Measurements from ENCODE around the gene PARD6B.
"Not testable (repeated sequence)": the region's sequence is repeated elsewhere in the genome, so short reads cannot be mapped to it uniquely, and the experiment has no call there.

PARD6B gene

DNA sequence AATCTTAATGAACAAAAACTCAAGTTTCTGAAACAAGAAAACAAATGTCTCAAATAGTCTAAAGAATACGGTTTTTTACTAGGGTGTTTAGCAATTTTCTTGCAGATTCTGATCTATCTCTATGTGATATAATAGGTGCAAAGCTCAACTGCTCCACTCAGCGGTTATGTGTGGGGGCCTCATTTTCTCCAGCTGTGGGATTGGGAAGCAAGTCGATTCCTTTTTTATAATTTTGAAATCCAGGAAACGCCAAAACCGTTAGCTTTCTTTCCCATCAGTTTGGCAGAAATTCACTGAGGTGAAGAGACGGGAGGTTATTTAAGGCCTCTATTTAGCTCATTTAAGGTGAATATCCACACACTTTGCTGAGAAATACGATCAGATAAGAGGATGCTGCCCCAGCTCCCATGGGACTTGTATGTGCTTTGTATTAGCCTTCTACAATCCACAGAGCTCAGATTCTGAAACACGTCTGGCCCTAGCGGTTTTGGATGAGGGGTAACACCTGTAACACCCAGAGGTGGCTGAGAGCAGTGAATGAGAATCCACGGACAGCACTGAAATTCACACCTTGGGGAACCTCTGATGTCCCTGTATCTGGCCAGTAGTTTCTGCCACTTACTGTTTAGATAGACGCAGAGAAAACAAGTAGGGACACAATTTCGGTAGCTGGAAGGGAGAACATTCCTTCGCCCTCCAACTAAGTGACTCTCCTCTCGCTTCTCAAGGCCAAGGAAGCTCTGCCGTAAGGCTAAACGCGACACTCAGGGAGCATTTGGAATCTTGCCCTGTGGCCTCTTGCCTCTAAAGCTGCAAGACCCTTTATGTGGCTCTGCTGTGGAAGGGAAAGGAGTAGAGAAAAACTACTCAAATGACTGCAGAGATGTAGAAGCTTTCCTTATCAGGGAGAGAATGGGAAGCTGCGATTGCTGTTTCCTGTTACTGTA lies 56.9 kb downstream of the PARD6B start:
- no peaks in the 10 kb centered on the region for H3K4me1 ChIP-seq (ENCODE audit: control insufficient read depth, insufficient read depth, low read length, poor library complexity, severe bottlenecking)
- no peak overlapping the region for H3K4me3 ChIP-seq (ENCODE audit: insufficient read depth, low read depth, low read length, poor library complexity, severe bottlenecking)
- no peaks in the 10 kb centered on the region for H3K9me3 ChIP-seq (ENCODE audit: control insufficient read depth, low read length)
- DNase-seq, result no peak
- no peaks in the 10 kb centered on the region for H3K36me3 ChIP-seq (ENCODE audit: control insufficient read depth, insufficient read depth, low read length)
- H3K27me3 ChIP-seq (replicated peaks; ENCODE audit: control insufficient read depth, insufficient read depth, low read length, poor library complexity, severe bottlenecking), result no peaks in the 10 kb centered on the region
- no peak overlapping the region for H3K27ac ChIP-seq (ENCODE audit: insufficient read depth, low read length, poor library complexity, severe bottlenecking)

DNA sequence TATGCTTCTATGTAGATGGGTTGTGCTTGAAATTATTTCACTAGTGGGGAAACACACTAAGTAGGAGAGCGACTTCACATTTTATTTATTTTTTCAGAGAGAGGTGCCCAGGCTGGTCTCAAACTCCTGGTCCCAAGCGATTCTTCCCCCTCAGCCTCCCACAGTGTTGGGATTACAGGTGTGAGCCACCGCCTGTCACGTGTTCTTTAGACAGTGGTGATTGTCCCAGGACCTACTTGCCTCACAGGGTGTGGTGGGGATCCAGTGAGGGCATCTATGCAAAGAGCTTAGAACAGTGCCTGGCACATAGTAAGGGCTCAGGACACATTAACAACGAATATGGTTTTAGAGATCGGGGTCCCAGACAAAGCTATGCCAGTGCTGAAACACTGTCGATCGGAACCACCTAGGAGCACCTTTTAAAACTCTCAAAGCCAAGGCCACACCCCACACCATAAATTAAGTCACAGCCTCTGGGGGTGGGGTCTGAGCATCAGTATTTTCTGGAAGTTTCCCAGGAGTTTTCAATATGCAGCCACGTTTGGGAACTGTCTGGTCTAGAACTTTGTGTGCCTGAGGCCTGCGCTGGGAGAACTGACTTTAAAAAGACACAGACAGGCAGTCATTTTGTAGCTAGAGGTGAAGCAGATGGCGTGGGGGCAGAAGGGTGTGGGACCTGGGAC lies 58.7 kb downstream of the PARD6B start:
- H3K36me3 ChIP-seq (ENCODE audit: control insufficient read depth, insufficient read depth, low read length), result no peaks in the 10 kb centered on the region
- no peaks in the 10 kb centered on the region for H3K27me3 ChIP-seq (replicated peaks; ENCODE audit: control insufficient read depth, insufficient read depth, low read length, poor library complexity, severe bottlenecking)
- H3K4me1 ChIP-seq (ENCODE audit: control insufficient read depth, insufficient read depth, low read length, poor library complexity, severe bottlenecking), result peaks cover 8% of the 10 kb centered on the region
- no peak for DNase-seq
- no peak overlapping the region for H3K27ac ChIP-seq (ENCODE audit: insufficient read depth, low read length, poor library complexity, severe bottlenecking)
- no peak overlapping the region for H3K4me3 ChIP-seq (ENCODE audit: insufficient read depth, low read depth, low read length, poor library complexity, severe bottlenecking)
- H3K9me3 ChIP-seq (ENCODE audit: control insufficient read depth, low read length), result no peaks in the 10 kb centered on the region

DNA sequence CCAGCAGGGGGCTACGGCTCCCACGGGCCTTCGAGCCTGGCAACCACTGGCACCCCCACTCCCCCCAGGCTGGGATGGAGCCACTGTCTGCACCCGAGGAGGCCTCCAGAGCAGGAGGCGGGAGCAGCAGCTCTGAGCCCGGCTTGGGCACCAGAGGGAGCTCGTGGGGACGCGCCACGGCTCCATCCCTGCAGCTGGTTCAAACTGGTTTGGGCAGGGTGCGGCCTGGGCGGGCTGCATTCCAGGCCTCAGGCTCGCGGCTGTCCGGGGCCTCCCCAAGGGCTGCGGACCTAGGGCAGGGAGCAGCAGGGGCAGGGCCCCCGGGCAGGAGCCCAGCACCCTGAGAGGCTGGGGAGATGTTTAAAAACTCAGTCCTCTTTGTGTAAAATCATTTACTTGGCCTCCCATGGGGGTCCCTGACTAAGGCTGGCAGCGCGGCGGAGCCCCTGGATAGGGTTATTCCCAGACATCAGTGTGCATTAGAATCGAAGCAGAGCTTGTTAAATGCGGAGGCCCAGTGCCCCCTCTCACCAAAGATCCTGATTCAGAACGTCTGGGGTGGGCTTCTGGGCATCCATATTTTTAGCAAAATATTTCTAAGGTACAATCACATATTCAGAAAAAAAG lies 59.4 kb downstream of the PARD6B start:
- DNase-seq, result peak; percentile 27 to 55 (median 54)
- Histone ChIP-seq H3K4me3 (ENCODE audit: insufficient read depth, low read depth, low read length, poor library complexity, severe bottlenecking) (no peak overlapping the region), H3K27ac (ENCODE audit: insufficient read depth, low read length, poor library complexity, severe bottlenecking) (no peak overlapping the region), H3K9me3 (ENCODE audit: control insufficient read depth, low read length) (no peaks in the 10 kb centered on the region), H3K36me3 (ENCODE audit: control insufficient read depth, insufficient read depth, low read length) (no peaks in the 10 kb centered on the region), H3K4me1 (ENCODE audit: control insufficient read depth, insufficient read depth, low read length, poor library complexity, severe bottlenecking) (peaks cover 14% of the 10 kb centered on the region), H3K27me3 (replicated peaks; ENCODE audit: control insufficient read depth, insufficient read depth, low read length, poor library complexity, severe bottlenecking) (no peaks in the 10 kb centered on the region)

DNA sequence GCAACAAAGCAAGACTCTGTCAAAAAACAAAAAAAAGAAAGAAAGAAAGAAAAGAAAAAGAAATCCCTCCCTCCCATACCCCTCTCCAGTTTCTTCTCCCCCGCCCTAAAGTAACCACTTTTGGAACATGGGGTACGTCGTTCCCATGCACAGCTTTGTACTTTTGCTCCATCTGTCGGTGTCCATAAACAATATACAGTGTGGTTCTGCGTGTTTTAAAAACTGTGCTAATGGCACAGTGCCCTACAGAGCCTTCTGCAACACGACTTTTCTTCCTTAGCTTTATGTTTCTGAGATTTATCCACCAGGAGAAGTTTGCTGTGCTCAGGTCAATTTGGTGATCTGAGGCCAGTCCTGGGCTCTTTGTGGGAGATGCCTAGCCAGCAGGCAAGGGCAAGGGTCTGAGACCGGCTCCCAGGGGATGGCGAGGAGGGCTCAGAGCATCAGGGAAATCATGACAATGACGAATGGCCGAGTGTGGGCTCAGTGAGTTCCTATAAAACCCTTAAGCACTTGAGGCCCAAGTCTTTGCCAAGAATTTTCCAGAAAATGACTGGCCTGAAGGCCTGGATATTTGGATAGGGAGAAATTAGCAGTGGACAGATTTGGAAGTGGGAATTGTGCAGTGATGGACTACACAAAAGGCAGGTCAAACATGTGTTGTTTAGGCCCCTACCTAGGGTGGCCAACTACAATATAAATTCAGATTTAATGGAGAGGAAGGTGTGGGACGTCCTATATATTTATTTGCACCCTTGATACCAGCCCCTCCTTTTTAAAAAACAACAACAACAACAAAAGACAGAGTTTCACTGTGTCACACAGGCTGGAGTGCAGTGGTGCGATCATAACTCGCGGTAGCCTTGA lies 61.6 kb downstream of the PARD6B start:
- H3K27me3 ChIP-seq (replicated peaks; ENCODE audit: control insufficient read depth, insufficient read depth, low read length, poor library complexity, severe bottlenecking), result no peaks in the 10 kb centered on the region
- H3K36me3 ChIP-seq (ENCODE audit: control insufficient read depth, insufficient read depth, low read length), result no peaks in the 10 kb centered on the region
- no peak for DNase-seq
- no peak overlapping the region for H3K27ac ChIP-seq (ENCODE audit: insufficient read depth, low read length, poor library complexity, severe bottlenecking)
- no peak overlapping the region for H3K4me3 ChIP-seq (ENCODE audit: insufficient read depth, low read depth, low read length, poor library complexity, severe bottlenecking)
- peaks cover 15% of the 10 kb centered on the region for H3K4me1 ChIP-seq (ENCODE audit: control insufficient read depth, insufficient read depth, low read length, poor library complexity, severe bottlenecking)
- H3K9me3 ChIP-seq (ENCODE audit: control insufficient read depth, low read length), result no peaks in the 10 kb centered on the region

DNA sequence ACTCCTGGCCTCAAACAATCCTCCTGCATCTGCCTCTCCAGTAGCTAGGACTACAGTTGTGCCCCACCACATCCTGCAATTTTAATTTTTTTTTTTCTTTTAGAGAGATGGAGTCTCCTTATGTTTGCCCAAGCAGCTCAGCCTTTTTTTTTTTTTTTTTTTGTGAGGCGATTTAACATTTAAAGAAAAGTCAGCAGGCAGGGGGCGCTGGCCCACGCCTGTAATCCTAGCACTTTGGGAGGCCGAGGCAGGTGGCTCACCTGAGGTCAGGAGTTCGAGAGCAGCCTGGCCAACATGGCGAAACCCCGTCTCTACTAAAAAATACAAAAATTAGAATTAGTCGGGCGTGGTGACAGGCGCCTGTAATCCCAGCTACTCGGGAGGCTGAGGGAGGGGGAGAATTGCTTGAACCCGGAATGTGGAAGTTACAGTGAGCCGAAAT lies 62.2 kb downstream of the PARD6B start:
- peak in 1 of 3 donors; percentile 3 for DNase-seq
- H3K36me3 ChIP-seq (ENCODE audit: control insufficient read depth, insufficient read depth, low read length); H3K4me3 ChIP-seq (ENCODE audit: insufficient read depth, low read depth, low read length, poor library complexity, severe bottlenecking); H3K27me3 ChIP-seq (replicated peaks; ENCODE audit: control insufficient read depth, insufficient read depth, low read length, poor library complexity, severe bottlenecking); H3K27ac ChIP-seq (ENCODE audit: insufficient read depth, low read length, poor library complexity, severe bottlenecking); H3K9me3 ChIP-seq (ENCODE audit: control insufficient read depth, low read length): not testable (repeated sequence)
- peaks cover 15% of the 10 kb centered on the region for H3K4me1 ChIP-seq (ENCODE audit: control insufficient read depth, insufficient read depth, low read length, poor library complexity, severe bottlenecking)

DNA sequence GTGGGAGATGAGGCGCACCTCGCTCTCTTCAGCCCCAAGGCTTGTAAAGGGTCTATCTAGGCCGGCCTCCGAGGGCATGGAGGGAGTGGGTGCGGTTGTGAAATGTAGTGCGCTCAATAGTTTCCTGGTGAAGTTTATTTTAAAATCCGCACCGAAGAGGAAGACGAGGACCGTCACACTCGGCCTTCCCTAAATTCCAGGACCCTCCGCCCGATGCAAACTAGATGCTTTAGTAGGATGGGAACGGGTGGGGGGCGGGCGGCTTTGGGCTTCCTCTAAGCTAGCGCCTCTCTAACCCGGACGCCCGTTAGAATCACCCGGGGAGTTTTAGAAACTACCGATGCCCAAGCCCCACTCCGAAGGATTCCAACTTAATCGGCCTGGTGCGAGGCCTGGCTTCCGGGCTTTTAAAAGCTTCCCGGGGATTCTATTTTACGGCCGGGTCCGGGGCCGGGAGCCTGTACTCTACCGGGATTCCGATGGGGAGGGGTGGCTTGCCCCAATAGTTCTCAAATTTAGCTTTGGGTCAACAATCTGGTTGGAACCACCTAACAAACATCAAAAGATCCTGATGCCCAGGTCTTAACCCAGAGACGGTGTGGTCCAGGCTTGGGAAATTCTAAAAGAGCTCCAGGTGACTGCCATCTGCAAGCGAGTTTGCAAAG lies 62.9 kb downstream of the PARD6B start:
- DNase-seq, result no peak
- peaks cover 15% of the 10 kb centered on the region for H3K4me1 ChIP-seq (ENCODE audit: control insufficient read depth, insufficient read depth, low read length, poor library complexity, severe bottlenecking)
- H3K9me3 ChIP-seq (ENCODE audit: control insufficient read depth, low read length), result no peaks in the 10 kb centered on the region
- no peaks in the 10 kb centered on the region for H3K36me3 ChIP-seq (ENCODE audit: control insufficient read depth, insufficient read depth, low read length)
- H3K27ac ChIP-seq (ENCODE audit: insufficient read depth, low read length, poor library complexity, severe bottlenecking), result peak overlapping the region; percentile 39
- H3K4me3 ChIP-seq (ENCODE audit: insufficient read depth, low read depth, low read length, poor library complexity, severe bottlenecking), result peak overlapping the region; percentile 99
- no peaks in the 10 kb centered on the region for H3K27me3 ChIP-seq (replicated peaks; ENCODE audit: control insufficient read depth, insufficient read depth, low read length, poor library complexity, severe bottlenecking)

DNA sequence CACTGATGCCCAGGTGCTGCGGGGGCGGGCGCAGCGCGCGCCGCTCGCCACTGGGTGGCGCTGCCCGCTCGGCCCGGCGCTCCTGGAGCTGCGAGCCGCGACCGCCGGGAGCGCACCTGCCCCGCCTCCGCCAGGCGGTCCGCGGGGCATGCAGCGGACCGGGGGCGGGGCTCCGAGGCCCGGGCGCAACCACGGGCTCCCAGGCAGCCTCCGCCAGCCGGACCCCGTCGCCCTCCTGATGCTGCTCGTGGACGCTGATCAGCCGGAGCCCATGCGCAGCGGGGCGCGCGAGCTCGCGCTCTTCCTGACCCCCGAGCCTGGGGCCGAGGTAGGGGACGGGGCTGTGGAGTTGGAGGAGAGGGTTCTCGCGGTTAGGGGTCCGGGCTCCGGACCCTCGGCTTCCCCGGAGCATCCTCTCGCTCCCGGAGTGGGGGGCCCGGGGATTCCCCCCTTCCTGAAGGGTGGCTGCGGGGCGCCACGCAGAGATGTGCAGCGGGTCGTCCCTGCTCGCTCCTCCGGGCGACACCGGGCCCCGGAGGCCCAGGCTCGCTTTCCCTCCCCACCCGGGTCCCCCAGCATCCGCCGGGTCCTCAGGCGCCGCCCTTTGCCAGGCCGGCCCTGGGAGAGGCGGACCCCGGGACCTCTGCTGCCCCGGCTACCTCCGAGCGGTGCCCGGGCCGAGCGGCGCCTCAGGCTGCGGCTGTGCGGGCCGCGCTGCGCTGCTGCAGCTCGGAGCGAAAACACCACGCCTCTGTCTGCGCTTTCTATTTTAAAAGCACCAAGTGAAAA lies 63.7 kb downstream of the PARD6B start, which contains the start of gene BCAS4:
BCAS4 (plus strand) TSS at position 216 of the 789 bp plus-strand sequence; CDS start at position 239, 23 bp downstream.
- Histone ChIP-seq H3K36me3 (ENCODE audit: control insufficient read depth, insufficient read depth, low read length) (no peaks in the 10 kb centered on the region), H3K27ac (ENCODE audit: insufficient read depth, low read length, poor library complexity, severe bottlenecking) (peak within 1 kb of the TSS; percentile 61), H3K4me3 (ENCODE audit: insufficient read depth, low read depth, low read length, poor library complexity, severe bottlenecking) (peak within 1 kb of the TSS; percentile 99), H3K27me3 (replicated peaks; ENCODE audit: control insufficient read depth, insufficient read depth, low read length, poor library complexity, severe bottlenecking) (no peaks in the 10 kb centered on the region), H3K4me1 (ENCODE audit: control insufficient read depth, insufficient read depth, low read length, poor library complexity, severe bottlenecking) (peaks cover 15% of the 10 kb centered on the region), H3K9me3 (ENCODE audit: control insufficient read depth, low read length) (no peaks in the 10 kb centered on the region)
- peak; percentile 66 to 73 (median 68) for DNase-seq

DNA sequence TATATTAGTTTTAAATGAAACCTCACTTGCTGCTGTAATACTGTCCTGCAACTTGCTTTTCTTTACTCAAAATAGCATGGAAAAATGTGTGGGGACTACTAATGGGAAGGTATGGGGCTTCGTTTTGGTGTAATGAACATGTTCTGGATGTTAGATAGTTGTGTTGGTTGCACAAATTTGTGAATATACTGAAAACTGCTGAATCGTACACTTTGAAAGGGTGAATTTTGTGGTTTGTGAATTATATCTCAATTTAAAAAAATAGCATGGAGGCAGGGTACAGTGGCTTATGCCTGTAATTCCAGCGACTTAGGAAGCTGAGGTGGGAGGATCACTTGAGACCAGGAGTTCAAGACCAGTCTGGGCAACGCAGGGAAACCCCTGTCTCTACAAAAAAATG lies 65.8 kb downstream of the PARD6B start:
- Histone ChIP-seq H3K36me3 (ENCODE audit: control insufficient read depth, insufficient read depth, low read length) (no peaks in the 10 kb centered on the region), H3K27ac (ENCODE audit: insufficient read depth, low read length, poor library complexity, severe bottlenecking) (no peak overlapping the region), H3K4me1 (ENCODE audit: control insufficient read depth, insufficient read depth, low read length, poor library complexity, severe bottlenecking) (peaks cover 15% of the 10 kb centered on the region), H3K4me3 (ENCODE audit: insufficient read depth, low read depth, low read length, poor library complexity, severe bottlenecking) (no peak overlapping the region), H3K9me3 (ENCODE audit: control insufficient read depth, low read length) (no peaks in the 10 kb centered on the region), H3K27me3 (replicated peaks; ENCODE audit: control insufficient read depth, insufficient read depth, low read length, poor library complexity, severe bottlenecking) (no peaks in the 10 kb centered on the region)
- no peak for DNase-seq
